Stimulated activated CD8-positive, alpha-beta memory T cell treated with anti-CD3 and anti-CD28 coated beads, Interleukin-4, amount 100 ng/mL, for 48 hours (primary cell): ENCODE results near the gene CCDC27.
"Not testable (repeated sequence)": the region's sequence is repeated elsewhere in the genome, so short reads cannot be mapped to it uniquely, and the experiment has no call there.

Source experiments
- DNase-seq: peaks from one replicate; pipeline ENCODE4 v3.0.0-alpha.2; 2020

CCDC27 gene

GRCh38 chr1:3800795-3801194, 48.5 kb downstream of the CCDC27 start:
- not testable (repeated sequence) for DNase-seq

GRCh38 chr1:3803905-3804626, 51.8 kb downstream of the CCDC27 start:
- no peak for DNase-seq

GRCh38 chr1:3804627-3804944, 52.3 kb downstream of the CCDC27 start:
- DNase-seq, result not testable (repeated sequence)

- no peak for DNase-seq
Observed at GRCh38 chr1:3805038-3805437, 52.8 kb downstream of the CCDC27 start.

- DNase-seq, result no peak
Observed at GRCh38 chr1:3807769-3808168, 55.5 kb downstream of the CCDC27 start.

- no peak for DNase-seq
Observed at GRCh38 chr1:3809680-3810079, 57.4 kb downstream of the CCDC27 start.

GRCh38 chr1:3810149-3810761, 58.0 kb downstream of the CCDC27 start:
- DNase-seq, result not testable (repeated sequence)

- no peak for DNase-seq
Observed at GRCh38 chr1:3811595-3811911, 59.3 kb downstream of the CCDC27 start.

- DNase-seq, result no peak
Observed at GRCh38 chr1:3814065-3814464, 61.8 kb downstream of the CCDC27 start.

- DNase-seq, result no peak
Observed at GRCh38 chr1:3814771-3815561, 62.7 kb downstream of the CCDC27 start.

GRCh38 chr1:3816331-3817137, 64.3 kb downstream of the CCDC27 start:
- DNase-seq, result no peak

- DNase-seq, result no peak
Observed at GRCh38 chr1:3817138-3817740, 65.0 kb downstream of the CCDC27 start.

- no peak for DNase-seq
Observed at GRCh38 chr1:3817821-3818597, 65.8 kb downstream of the CCDC27 start.

- DNase-seq, result no peak
Observed at GRCh38 chr1:3819771-3820200, 67.5 kb downstream of the CCDC27 start.

GRCh38 chr1:3820316-3820715, 68.1 kb downstream of the CCDC27 start:
- DNase-seq, result no peak

GRCh38 chr1:3821004-3821403, 68.8 kb downstream of the CCDC27 start:
- no peak for DNase-seq
